Measurements from ENCODE around the gene HIGD2B. TPM values are rescaled to one million over a fixed set of nuclear protein-coding genes. Genes with fewer than 3 reads are reported as not detected.
A peak's percentile ranks its signal among the peaks of the same experiment; 100 is the strongest.

Gene HIGD2B
- polyA plus RNA-seq (2012; ENCODE audit: insufficient read depth, insufficient read length, low read depth), result not detected

GRCh38 chr15:72685925-72686794, at the start of gene HIGD2B, which contains the start of gene BBS4:
Gene HIGD2B, minus strand, starts transcription at chr15:72686182. Its CDS starts 9,808 bp downstream, at chr15:72676374.
Gene BBS4, plus strand, starts transcription at chr15:72686207. Its CDS starts 21 bp downstream, at chr15:72686228.
- H3K4me1 ChIP-seq, result no peaks in the 10 kb centered on the region
- no peaks in the 10 kb centered on the region for H3K9me3 ChIP-seq
- DNase-seq, result peak; percentile 89
- H3K36me3 ChIP-seq, result no peaks in the 10 kb centered on the region
- peak within 1 kb of the TSS; percentile 86 for H3K4me3 ChIP-seq (ENCODE audit: low read depth, low read length)
- no peak for TF ChIP-seq CTCF (IDR thresholded peaks at IDR 0.05; ENCODE audit: low read depth, low read length)
- no peaks in the 10 kb centered on the region for H3K27me3 ChIP-seq

DNA sequence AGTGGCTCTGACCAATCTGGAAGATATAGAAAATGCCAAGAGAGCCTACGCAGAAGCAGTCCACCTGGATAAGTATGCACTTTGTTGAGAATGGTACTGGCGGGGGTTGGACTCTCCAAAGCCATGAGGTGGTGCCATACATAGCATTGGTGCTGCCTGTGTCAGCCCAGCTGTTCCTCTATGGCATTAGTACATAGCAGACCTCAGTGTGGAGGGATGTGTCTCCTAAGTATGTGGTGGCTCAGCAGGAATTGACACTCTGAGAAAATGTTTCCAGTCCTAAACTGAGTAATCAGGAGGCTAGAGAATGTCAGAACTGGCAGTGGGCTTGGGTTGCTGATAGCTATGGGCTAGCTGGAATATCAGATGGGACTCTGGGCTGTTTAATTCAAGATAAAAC, 49.1 kb upstream of the HIGD2B start:
- Histone ChIP-seq H3K27me3 (no peaks in the 10 kb centered on the region), H3K9me3 (no peaks in the 10 kb centered on the region), H3K4me1 (peaks cover 6% of the 10 kb centered on the region), H3K36me3 (peaks cover 7% of the 10 kb centered on the region), H3K4me3 (ENCODE audit: low read depth, low read length) (no peak overlapping the region)
- no peak for DNase-seq
- no peak for TF ChIP-seq CTCF (IDR thresholded peaks at IDR 0.05; ENCODE audit: low read depth, low read length)

DNA sequence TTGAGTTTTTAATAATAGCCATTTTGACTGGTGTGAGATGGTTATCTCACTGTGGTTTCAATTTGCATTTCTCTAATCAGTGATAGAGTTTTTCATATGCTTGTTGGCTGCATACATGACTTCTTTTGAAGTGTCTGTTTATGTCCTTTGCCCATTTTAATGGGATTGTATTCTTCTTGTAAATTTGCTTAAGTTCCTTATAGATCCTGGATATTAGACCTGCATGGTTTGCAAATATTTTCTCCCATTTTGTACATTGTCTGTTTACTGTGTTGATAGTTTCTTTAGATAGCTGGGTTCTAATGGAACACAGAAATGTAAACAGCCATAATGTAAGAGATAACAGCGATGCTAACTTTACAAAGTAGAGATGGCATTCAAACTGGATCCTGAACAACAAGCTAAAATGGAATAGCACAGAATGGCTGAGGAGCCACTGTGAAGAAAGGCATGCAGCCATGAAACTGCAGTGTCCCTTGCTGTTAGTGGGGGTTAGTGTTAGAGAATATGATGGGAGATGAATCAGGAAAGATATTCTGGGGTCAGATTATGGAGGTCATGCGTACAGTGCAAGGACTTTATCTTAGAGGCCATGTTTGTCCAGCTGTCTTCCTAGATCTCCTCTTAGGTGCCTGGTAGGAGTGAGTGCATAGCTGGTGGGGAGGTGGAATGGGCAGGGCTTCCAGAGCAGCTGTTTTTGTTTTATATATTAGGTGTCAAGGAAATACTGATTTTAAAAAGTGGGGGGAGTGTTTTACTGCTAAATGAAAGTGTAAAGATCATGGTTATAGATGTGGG, 48.2 kb upstream of the HIGD2B start:
- no peaks in the 10 kb centered on the region for H3K27me3 ChIP-seq
- no peak for DNase-seq
- peaks cover 7% of the 10 kb centered on the region for H3K36me3 ChIP-seq
- H3K4me3 ChIP-seq (ENCODE audit: low read depth, low read length), result no peak overlapping the region
- TF ChIP-seq CTCF (IDR thresholded peaks at IDR 0.05; ENCODE audit: low read depth, low read length), result no peak
- H3K9me3 ChIP-seq, result no peaks in the 10 kb centered on the region
- H3K4me1 ChIP-seq, result peaks cover 6% of the 10 kb centered on the region

- Histone ChIP-seq H3K4me1 (peaks cover 6% of the 10 kb centered on the region), H3K27me3 (no peaks in the 10 kb centered on the region), H3K4me3 (ENCODE audit: low read depth, low read length) (no peak overlapping the region), H3K9me3 (no peaks in the 10 kb centered on the region), H3K36me3 (peaks cover 5% of the 10 kb centered on the region)
- no peak for DNase-seq
- 0 out of 2 replicates have a peak, but pooled peaks have one; percentile 3 for TF ChIP-seq CTCF (IDR thresholded peaks at IDR 0.05; ENCODE audit: low read depth, low read length)
These were observed 46.5 kb upstream of the HIGD2B start for GRCh38 chr15:72732516-72732915.

- peaks cover 5% of the 10 kb centered on the region for H3K36me3 ChIP-seq
- no peak for DNase-seq
- H3K4me1 ChIP-seq, result peaks cover 6% of the 10 kb centered on the region
- no peaks in the 10 kb centered on the region for H3K9me3 ChIP-seq
- no peaks in the 10 kb centered on the region for H3K27me3 ChIP-seq
- H3K4me3 ChIP-seq (ENCODE audit: low read depth, low read length), result no peak overlapping the region
- no peak for TF ChIP-seq CTCF (IDR thresholded peaks at IDR 0.05; ENCODE audit: low read depth, low read length)
These were observed 46.1 kb upstream of the HIGD2B start for GRCh38 chr15:72732086-72732485.
